H1 (cell line): Measurements from ENCODE around the gene UFD1. TPM values are rescaled to one million over a fixed set of nuclear protein-coding genes. Genes with fewer than 3 reads are reported as not detected.

ENCODE experiments used
- CTCF ChIA-PET: fragments of 300-600 bp; sonication (Branson Sonifier 250); formaldehyde crosslinking; loops from one replicate; lab custom pipeline; 2021; ENCODE audit not compliant: partially characterized antibody; lab: Charles Lee
- POLR2A ChIA-PET: fragments of 300-600 bp; sonication (Branson Sonifier 250); formaldehyde crosslinking; loops from one replicate; lab custom pipeline; 2021; ENCODE audit warnings: inconsistent platforms; ENCODE audit not compliant: partially characterized antibody; lab: Charles Lee
- DNase-seq, 2 experiments: peaks; one replicate each; pipeline versions ENCODE4 v3.0.0 to v3.0.0-alpha.2; 2010 to 2022; ENCODE audit warnings: low spot score in 2 of 2, low read depth in 1 of 2, mixed read lengths in 1 of 2
- FAIRE-seq: peaks from 2 replicates; lab custom pipeline; 2011; peaks lifted over from hg19 to GRCh38; lab: Jason Lieb, UNC
- H2AFZ ChIP-seq: 2 replicates; pipeline ENCODE4 v1.8.1; 2012; ENCODE audit warnings: low read length, inconsistent platforms
- H2AK5ac ChIP-seq: 2 replicates; pipeline ENCODE4 v1.6.1; 2013; ENCODE audit warnings: low read depth, low read length
- H2BK120ac ChIP-seq: replicated peaks from 2 replicates; pipeline ENCODE3; 2013; ENCODE audit warnings: low read depth, low read length, inconsistent platforms
- H2BK12ac ChIP-seq: 2 replicates; pipeline ENCODE4 v1.6.1; 2013; ENCODE audit warnings: low read depth, low read length
- H2BK15ac ChIP-seq: 2 replicates; pipeline ENCODE4 v1.6.1; 2013; ENCODE audit warnings: low read length
- H2BK20ac ChIP-seq: 2 replicates; pipeline ENCODE4 v1.6.1; 2013; ENCODE audit warnings: low read length
- H2BK5ac ChIP-seq: 2 replicates; pipeline ENCODE4 v1.6.1; 2013; ENCODE audit warnings: low read depth, low read length
- H3K14ac ChIP-seq: 2 replicates; pipeline ENCODE4 v1.6.1; 2013; ENCODE audit warnings: inconsistent platforms; ENCODE audit not compliant: insufficient read length
- H3K18ac ChIP-seq: 2 replicates; pipeline ENCODE4 v1.6.1; 2013; ENCODE audit warnings: low read length; ENCODE audit errors: extremely low read depth
- H3K23ac ChIP-seq: 2 replicates; pipeline ENCODE4 v1.6.1; 2013; ENCODE audit warnings: inconsistent platforms; ENCODE audit not compliant: insufficient read length
- H3K23me2 ChIP-seq: 2 replicates; pipeline ENCODE4 v1.6.1; 2013; ENCODE audit warnings: low read depth, low read length
- H3K27ac ChIP-seq: 2 replicates; pipeline ENCODE4 v1.6.1; 2011; ENCODE audit warnings: low read depth, low read length, inconsistent platforms
- H3K27me3 ChIP-seq, 4 experiments: replicated peaks in 1 of 4; 1 replicate in 1 of 4; 2 replicates in 3 of 4; pipeline versions ENCODE4 v1.6.1 to v1.8.1; 2011 to 2013; ENCODE audit warnings: low read length in 3 of 4, mild to moderate bottlenecking in 3 of 4, inconsistent platforms in 2 of 4, mixed read lengths in 2 of 4, moderate library complexity in 1 of 4; ENCODE audit not compliant: control insufficient read depth in 3 of 4, insufficient read depth in 3 of 4; ENCODE audit errors: extremely low read depth in 1 of 4
- H3K36me3 ChIP-seq, 4 experiments: 2 replicates each; pipeline versions ENCODE4 v1.6.1 to v1.8.1; 2011 to 2013; ENCODE audit warnings: mild to moderate bottlenecking in 4 of 4, low read length in 3 of 4, moderate library complexity in 2 of 4, control low read depth in 1 of 4, inconsistent platforms in 1 of 4; ENCODE audit not compliant: insufficient read depth in 4 of 4, control insufficient read depth in 2 of 4
- H3K4ac ChIP-seq: replicated peaks from 2 replicates; pipeline ENCODE3; 2013; ENCODE audit warnings: low read length, low read depth, mixed read lengths, inconsistent platforms; ENCODE audit not compliant: insufficient read length
- H3K4me1 ChIP-seq, 4 experiments: replicated peaks in 1 of 4; 1 replicate in 1 of 4; 2 replicates in 3 of 4; pipeline versions ENCODE4 v1.6.1 to v1.8.1; 2011 to 2013; ENCODE audit warnings: low read length in 3 of 4, inconsistent platforms in 2 of 4, mixed read lengths in 1 of 4; ENCODE audit not compliant: insufficient read depth in 4 of 4, control insufficient read depth in 3 of 4
- H3K4me2 ChIP-seq, 2 experiments: 2 replicates each; pipeline versions ENCODE4 v1.6.1 to v1.8.1; 2011 to 2013; ENCODE audit warnings: low read depth in 2 of 2, low read length in 2 of 2, control low read depth in 1 of 2, inconsistent platforms in 1 of 2, mild to moderate bottlenecking in 1 of 2; ENCODE audit not compliant: insufficient read depth in 1 of 2
- H3K4me3 ChIP-seq, 4 experiments: fragments of 200-600, 300-600 bp in 1 of 4; sonication (generic), shearing (Covaris generic), sonication (Bioruptor Twin) in 1 of 4; 2 replicates each; pipeline versions ENCODE4 v1.5.1 to v1.8.1; 2011 to 2016; ENCODE audit warnings: low read length in 4 of 4, low read depth in 3 of 4, control low read depth in 2 of 4, inconsistent platforms in 2 of 4, mild to moderate bottlenecking in 2 of 4, mixed read lengths in 1 of 4, moderate library complexity in 1 of 4; ENCODE audit not compliant: insufficient read depth in 2 of 4; ENCODE audit errors: extremely low read depth in 1 of 4
- H3K56ac ChIP-seq: replicated peaks from 2 replicates; pipeline ENCODE3; 2013; ENCODE audit warnings: low read depth, mild to moderate bottlenecking, mixed read lengths, low read length, inconsistent platforms; ENCODE audit not compliant: insufficient read length
- H3K79me1 ChIP-seq: 2 replicates; pipeline ENCODE4 v1.6.1; 2013; ENCODE audit warnings: low read depth, low read length, control low read depth
- H3K79me2 ChIP-seq, 2 experiments: 2 replicates each; pipeline versions ENCODE4 v1.6.1 to v1.8.1; 2012 to 2013; ENCODE audit warnings: low read length in 2 of 2, mild to moderate bottlenecking in 2 of 2, inconsistent platforms in 1 of 2; ENCODE audit not compliant: insufficient read depth in 2 of 2, control insufficient read depth in 1 of 2
- H3K9ac ChIP-seq, 4 experiments: replicated peaks in 1 of 4; 1 replicate in 1 of 4; 2 replicates in 3 of 4; pipeline versions ENCODE4 v1.6.1 to v1.8.1; 2011 to 2013; ENCODE audit warnings: low read depth in 3 of 4, low read length in 3 of 4, control low read depth in 2 of 4, mild to moderate bottlenecking in 2 of 4, moderate library complexity in 2 of 4, inconsistent platforms in 1 of 4; ENCODE audit errors: extremely low read depth in 1 of 4
- H3K9me3 ChIP-seq, 2 experiments: 2 replicates each; pipeline versions ENCODE4 v1.6.1 to v1.8.1; 2012 to 2013; ENCODE audit warnings: mild to moderate bottlenecking in 2 of 2, moderate library complexity in 2 of 2, control low read depth in 1 of 2, inconsistent platforms in 1 of 2, low read depth in 1 of 2, low read length in 1 of 2, mixed read lengths in 1 of 2; ENCODE audit not compliant: insufficient read depth in 2 of 2
- H4K20me1 ChIP-seq, 2 experiments: replicated peaks in 1 of 2; 2 replicates each; pipeline versions ENCODE3 to v1.8.1; 2011 to 2013; ENCODE audit warnings: inconsistent platforms in 2 of 2, low read length in 2 of 2, mild to moderate bottlenecking in 1 of 2; ENCODE audit not compliant: insufficient read depth in 2 of 2, control insufficient read depth in 1 of 2
- H4K5ac ChIP-seq: 2 replicates; pipeline ENCODE4 v1.6.1; 2013; ENCODE audit warnings: low read length, low read depth, mixed read lengths, inconsistent platforms; ENCODE audit not compliant: insufficient read length
- H4K8ac ChIP-seq: 2 replicates; pipeline ENCODE4 v1.8.0; 2013; ENCODE audit warnings: mild to moderate bottlenecking, moderate library complexity, low read length, inconsistent platforms; ENCODE audit not compliant: insufficient read depth; ENCODE audit errors: extremely low read depth
- H4K91ac ChIP-seq: replicated peaks from 2 replicates; pipeline ENCODE3; 2013; ENCODE audit warnings: low read length, mixed read lengths, inconsistent platforms; ENCODE audit not compliant: insufficient read length
- CTBP2 ChIP-seq: IDR thresholded peaks from 2 replicates; pipeline ENCODE4 v1.7.0; 2011; ENCODE audit warnings: borderline replicate concordance, mild to moderate bottlenecking, moderate library complexity, mixed read lengths, low read length; ENCODE audit not compliant: insufficient read depth, insufficient read length
- WGBS, 2 experiments: shearing (Covaris generic) in 1 of 2; methylation state at CpG; one replicate each; pipeline versions ENCODE4 v1.1.6 to v1.1.7; 2013 to 2015; ENCODE audit warnings: low lambda C conversion rate in 2 of 2, mixed read lengths in 2 of 2, inconsistent platforms in 1 of 2, low coverage in 1 of 2, missing lambda C conversion rate in 1 of 2; ENCODE audit not compliant: insufficient replicate concordance in 2 of 2, insufficient coverage in 1 of 2, insufficient read length in 1 of 2; ENCODE audit errors: extremely low coverage in 1 of 2, missing lambda C conversion rate in 1 of 2; 5-methylcytosine and 5-hydroxymethylcytosine counted together
- polyA plus RNA-seq, 7 experiments: library from polyadenylated mRNA; depleted of rRNA in 3 of 7; stranded (reverse) in 5 of 7; unstranded in 2 of 7; fragments of >200 nt in 5 of 7; fragments of 200-250 nt in 2 of 7; gene quantifications; 1 replicate in 5 of 7; 2 replicates in 1 of 7; 4 replicates in 1 of 7; pipeline versions ENCODE4 v1.2.1 to v1.2.3, GENCODE V29; 2011 to 2013; ENCODE audit warnings: missing spikeins in 2 of 7, mixed read lengths in 2 of 7
- total RNA-seq: library from RNA; stranded (reverse); fragmentation: NEBNext Ultra II Directional; extraction: Animal tissue kit (Norgen Biotek cat#: 25700); gene quantifications from 2 replicates; pipeline ENCODE4 v1.2.1, GENCODE V29; 2021

Gene UFD1
- total and polyA plus RNA-seq, 2 of the 8 experiments (the other 6 are each of a cell fraction or from before 2014, with no cell fraction given) = 74.6 to 116 TPM

GRCh38 chr22:19526076-19526701 lies 47.2 kb upstream of the UFD1 start:
- H3K14ac ChIP-seq = no peak overlapping the region
- H2AFZ ChIP-seq = no peak overlapping the region
- peaks cover 0 to 15% (median 13%) of the 10 kb centered on the region in 4 experiments; a peak in 6 of 7 replicates for H3K4me1 ChIP-seq
- H3K79me2 ChIP-seq = no peaks in the 10 kb centered on the region
- TF ChIP-seq CTBP2 = no peak
- TF ChIP-seq, all 59 proteins: peak for 0
- no peak for FAIRE-seq
- no peak overlapping the region for H3K27ac ChIP-seq
- no peak overlapping the region for H4K8ac ChIP-seq
- H4K20me1 ChIP-seq = peaks cover 0 to 14% of the 10 kb centered on the region in 2 experiments
- CTCF ChIA-PET = interaction anchor here (0.7 to 1.3 kb wide), 4 partner anchors 24 to 106 kb away, joined by 3 to 4 read pairs (median 3); no protein-coding TSS in a partner anchor
- H3K18ac ChIP-seq = no peak overlapping the region
- H2BK5ac ChIP-seq = no peak overlapping the region; the same call in 1 of the 2 replicates
- no peak overlapping the region for H4K91ac ChIP-seq
- no peak overlapping the region for H2BK15ac ChIP-seq
- WGBS, 2 experiments = 94% methylated on average over 11 of the region's 11 CpGs; no CpG with 5 or more reads in 1 of the 2 experiments
- POLR2A ChIA-PET = interaction anchor here (1.5 kb wide), 1 partner anchor 12 kb away, joined by 3 read pairs; no protein-coding TSS in a partner anchor
- no peak overlapping the region for H2BK20ac ChIP-seq
- no peak overlapping the region for H4K5ac ChIP-seq
- no peak overlapping the region for H2AK5ac ChIP-seq
- no peak overlapping the region for H3K23ac ChIP-seq
- no peak overlapping the region for H2BK12ac ChIP-seq
- no peaks in the 10 kb centered on the region for H3K9me3 ChIP-seq
- H2BK120ac ChIP-seq = no peak overlapping the region
- H3K9ac ChIP-seq = no peak overlapping the region
- no peak for DNase-seq
- peaks cover 0 to 45% (median 35%) of the 10 kb centered on the region in 4 experiments; a peak in 6 of 7 replicates for H3K27me3 ChIP-seq
- H3K4me3 ChIP-seq = no peak overlapping the region
- peaks cover 16% of the 10 kb centered on the region; the same call in 1 of the 2 replicates for H3K23me2 ChIP-seq
- no peak overlapping the region for H3K4ac ChIP-seq
- H3K4me2 ChIP-seq = no peak overlapping the region
- no peak overlapping the region for H3K56ac ChIP-seq
- no peaks in the 10 kb centered on the region for H3K79me1 ChIP-seq
- no peaks in the 10 kb centered on the region for H3K36me3 ChIP-seq
